HG02884 (cell line): ENCODE measurements around the gene BOK.

Source experiments
- ATAC-seq: cut with Tn5 transposase; IDR thresholded peaks from one replicate; pipeline ENCODE4 v1.9.1; 2021; ENCODE audit warnings: mild to moderate bottlenecking, moderate library complexity; ENCODE audit not compliant: unreplicated experiment

Gene BOK

DNA sequence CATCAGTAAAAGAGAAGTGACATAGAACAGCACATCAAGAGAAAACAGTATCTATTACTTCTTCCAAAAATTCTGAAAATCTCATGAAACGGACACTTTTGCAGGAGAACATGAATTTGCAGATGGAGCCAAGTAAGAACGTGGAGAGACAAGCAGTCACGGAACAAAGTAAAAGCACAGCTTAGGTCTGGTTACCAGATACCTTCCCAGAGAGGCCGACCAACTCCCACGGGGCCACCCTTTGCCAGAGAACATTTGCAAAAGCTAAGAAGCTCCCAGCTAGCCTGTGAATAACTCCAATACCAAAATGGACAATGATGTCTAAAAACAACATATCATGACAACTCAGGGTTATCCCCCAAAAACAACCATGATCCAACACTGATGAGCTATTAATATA lies 39.5 kb downstream of the BOK start:
- no peak for ATAC-seq

GRCh38 chr2:241598487-241598886 lies 39.9 kb downstream of the BOK start:
- ATAC-seq, result no peak

GRCh38 chr2:241599615-241600014 lies 41.1 kb downstream of the BOK start:
- ATAC-seq, result no peak

- no peak for ATAC-seq
Measured at GRCh38 chr2:241601841-241602240, 43.3 kb downstream of the BOK start.

DNA sequence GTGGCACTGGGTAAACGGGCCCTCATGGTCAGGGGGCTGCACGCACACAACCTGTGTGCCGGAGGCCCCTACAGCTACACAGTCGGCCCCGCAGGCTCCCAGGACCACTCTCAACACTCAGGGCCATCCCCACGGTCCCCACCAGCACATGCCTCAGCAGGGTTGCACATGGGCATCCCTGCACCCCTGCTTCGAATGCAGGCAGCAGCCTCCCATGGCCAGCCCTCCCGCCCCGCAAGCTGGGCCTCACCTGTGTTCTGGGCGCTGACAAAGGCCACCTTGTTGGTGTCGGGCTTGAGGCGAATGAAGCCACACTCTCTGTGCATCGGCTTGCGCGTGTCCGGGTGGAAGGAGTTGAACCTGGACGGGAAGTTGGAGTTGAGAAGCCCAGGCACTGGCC lies 44.2 kb downstream of the BOK start:
- ATAC-seq, result no peak

DNA sequence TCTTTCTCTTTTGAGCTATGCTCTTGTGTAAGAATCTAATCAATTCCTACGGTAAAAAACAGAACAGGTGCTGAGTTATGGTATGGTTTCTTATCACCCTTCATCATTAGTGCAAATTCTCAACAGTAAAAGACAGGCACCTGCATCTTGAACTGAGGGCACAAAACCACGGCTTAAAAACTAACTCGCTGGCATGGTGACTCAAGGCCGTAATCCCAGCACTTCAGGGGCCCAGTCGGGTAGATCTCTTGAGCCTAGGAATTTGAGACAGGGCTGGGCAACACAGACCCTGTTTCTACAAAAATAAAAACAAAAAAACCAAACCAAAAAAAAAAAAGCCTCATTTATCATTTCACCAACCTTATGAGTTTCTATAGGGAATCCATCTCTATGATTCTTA lies 45.1 kb downstream of the BOK start:
- no peak for ATAC-seq

DNA sequence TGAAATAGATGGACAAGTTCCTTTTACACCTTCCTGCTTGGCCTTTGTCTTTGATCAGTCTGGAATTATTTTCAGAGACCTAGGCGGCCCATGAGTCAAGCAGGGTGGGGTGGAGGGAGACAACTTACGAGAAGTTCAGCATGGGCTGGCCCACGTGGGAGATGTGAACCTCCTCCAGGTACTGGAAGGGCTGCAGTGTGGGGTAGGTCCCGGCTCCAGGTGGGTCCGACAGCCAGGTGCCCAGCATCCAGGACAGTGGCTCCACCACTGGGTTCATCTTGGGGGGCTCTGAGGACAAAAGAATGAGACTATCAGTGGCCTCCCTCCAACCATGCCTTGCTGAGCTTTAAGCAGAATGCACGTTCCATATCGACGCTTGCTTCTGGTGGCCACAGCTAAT lies 47.6 kb downstream of the BOK start:
- ATAC-seq, result no peak

GRCh38 chr2:241607162-241607885 lies 48.8 kb downstream of the BOK start:
- no peak for ATAC-seq

- ATAC-seq, result no peak
Measured at GRCh38 chr2:241608881-241609280, 50.3 kb downstream of the BOK start.

GRCh38 chr2:241609859-241610793 lies 51.6 kb downstream of the BOK start:
- ATAC-seq, result peak; percentile 79

- no peak for ATAC-seq
Measured at GRCh38 chr2:241611062-241611461, 52.5 kb downstream of the BOK start.

GRCh38 chr2:241612156-241613016 lies 53.8 kb downstream of the BOK start:
- ATAC-seq, result no peak

- ATAC-seq, result no peak
Measured at GRCh38 chr2:241613017-241613780, 54.7 kb downstream of the BOK start.

DNA sequence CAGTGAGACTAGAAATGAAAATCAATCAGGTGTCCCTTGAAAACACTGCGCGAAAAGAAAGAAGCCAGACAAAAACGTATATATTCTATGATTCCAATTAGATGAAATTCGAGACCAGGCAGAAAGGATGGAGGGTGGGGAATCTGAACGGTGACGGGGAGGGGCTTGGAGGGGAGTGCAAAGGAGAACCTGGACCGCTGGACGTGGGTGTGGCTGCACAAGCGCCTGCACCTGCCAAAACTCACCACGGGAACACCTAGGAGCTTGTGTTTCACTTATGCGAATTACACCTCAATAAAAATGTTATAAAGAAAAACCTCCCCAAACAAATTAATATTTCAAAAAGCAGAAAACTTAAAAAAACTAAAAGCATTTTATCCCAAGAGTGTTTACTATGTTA lies 56.5 kb downstream of the BOK start:
- no peak for ATAC-seq

DNA sequence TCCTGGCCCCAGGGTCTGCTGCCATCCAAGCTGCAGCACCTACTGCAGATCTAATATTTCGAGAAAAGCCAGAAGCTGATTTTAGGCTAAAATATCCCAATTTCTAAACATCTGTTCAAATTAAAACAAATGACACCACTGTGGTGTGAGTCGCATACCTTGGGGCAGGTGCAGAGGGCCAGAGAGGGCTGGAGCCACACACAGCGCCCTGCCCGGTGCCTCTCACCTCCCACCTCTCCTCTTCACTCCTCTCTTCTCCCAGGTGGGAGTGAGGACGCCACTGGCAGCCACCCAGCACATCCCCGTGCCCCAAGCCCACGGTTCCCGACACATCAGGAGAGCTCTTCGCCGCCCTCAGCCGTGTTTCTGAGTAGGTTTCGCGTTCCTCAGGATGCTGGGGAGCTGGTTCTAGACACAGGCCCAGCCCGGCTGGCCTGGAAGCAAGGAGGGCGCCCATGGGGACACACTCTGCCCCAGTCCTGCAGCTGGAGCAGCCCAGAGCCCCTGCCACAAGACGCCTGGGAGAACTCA lies 57.0 kb downstream of the BOK start:
- ATAC-seq, result no peak

GRCh38 chr2:241616168-241617125 lies 57.9 kb downstream of the BOK start:
- no peak for ATAC-seq

DNA sequence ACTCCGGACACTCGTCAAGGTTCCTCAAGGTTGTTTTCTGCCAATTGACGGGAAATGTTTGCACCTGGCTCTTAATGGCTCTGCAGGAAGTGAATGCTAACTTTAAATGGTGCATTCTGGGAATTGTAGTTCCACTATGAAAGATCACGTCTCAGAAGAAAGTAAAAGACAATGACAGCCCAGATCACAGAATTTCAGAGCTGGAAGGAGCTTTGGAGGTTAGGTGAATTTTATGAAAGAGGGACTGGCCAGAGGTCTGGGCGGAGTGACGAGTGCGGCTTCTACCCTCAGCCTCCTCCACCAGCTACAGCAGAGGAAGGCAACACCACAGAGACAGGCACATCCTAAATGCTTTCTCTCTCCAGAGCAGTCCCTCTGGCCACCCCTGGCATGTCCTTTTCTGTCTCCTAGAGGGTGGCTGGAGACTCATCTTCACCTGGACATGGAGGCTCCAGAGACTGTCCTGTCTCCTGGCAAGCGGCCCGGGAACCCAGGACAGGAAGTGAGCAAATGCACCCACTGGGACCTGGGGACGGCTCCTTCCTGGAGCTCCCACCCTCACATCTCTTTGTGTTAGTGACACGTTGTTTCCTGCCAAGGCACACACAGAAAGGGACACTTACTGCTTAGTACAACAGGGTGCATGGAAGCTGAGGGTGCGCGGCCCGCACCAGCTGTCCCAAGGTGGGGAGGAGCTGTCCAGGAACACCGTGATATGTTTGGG lies 59.0 kb downstream of the BOK start:
- no peak for ATAC-seq

DNA sequence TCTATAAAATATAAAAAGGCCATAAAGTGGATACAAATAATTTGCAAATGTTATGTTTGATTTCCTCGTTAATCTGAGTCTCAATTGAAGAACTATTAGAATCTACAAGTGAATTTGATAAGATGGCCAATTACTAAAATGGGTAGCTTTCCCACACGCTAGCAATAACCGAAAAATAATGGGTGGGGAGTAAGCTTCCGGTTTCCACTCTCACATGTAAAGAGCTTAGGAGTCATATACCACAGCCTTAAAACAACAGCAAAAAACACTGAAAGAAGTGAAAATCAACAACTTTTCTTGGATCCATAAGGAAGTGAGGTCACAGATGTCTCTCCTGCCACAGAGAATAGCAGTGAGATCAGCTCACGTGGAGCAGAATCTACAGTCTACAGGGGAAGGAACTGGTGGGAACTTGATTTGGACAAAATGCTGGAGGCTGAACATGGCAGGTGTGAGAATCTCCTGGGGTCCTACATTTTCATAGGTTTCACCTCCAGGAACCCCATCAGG lies 59.8 kb downstream of the BOK start:
- no peak for ATAC-seq
